ENCODE data around the gene VPS52. TPM values are rescaled to one million over a fixed set of nuclear protein-coding genes. Genes with fewer than 3 reads are reported as not detected.
A peak's percentile ranks its signal among the peaks of the same experiment; 100 is the strongest.

VPS52 gene
- total and polyA plus RNA-seq, 9 of the 15 experiments (the other 6 are each of a cell fraction or from before 2014, with no cell fraction given), result 24.4 to 103 (median 40.2) TPM

- no peak for TF ChIP-seq TCF7L2 (IDR thresholded peaks at IDR 0.05; ENCODE audit: low read depth, low read length)
- no peak for TF ChIP-seq TAL1 (IDR thresholded peaks at IDR 0.05)
- TF ChIP-seq ZNF12 (CRISPR knock-in tag; IDR thresholded peaks at IDR 0.05), result no peak
- TF ChIP-seq SPI1 (IDR thresholded peaks at IDR 0.05; ENCODE audit: borderline replicate concordance, low read depth, low read length), result no peak
- TF ChIP-seq SOX6 (IDR thresholded peaks at IDR 0.05), result no peak
- peak; percentile 32; the same call in 1 of the 2 replicates for TF ChIP-seq ZBTB7A (IDR thresholded peaks at IDR 0.05; ENCODE audit: borderline replicate concordance, control insufficient read depth, low read depth, low read length)
- no peak for TF ChIP-seq ZNF445 (CRISPR knock-in tag; IDR thresholded peaks at IDR 0.05; ENCODE audit: low read depth)
- TF ChIP-seq BCOR (IDR thresholded peaks at IDR 0.05), result no peak
- TF ChIP-seq, protein P1, sequence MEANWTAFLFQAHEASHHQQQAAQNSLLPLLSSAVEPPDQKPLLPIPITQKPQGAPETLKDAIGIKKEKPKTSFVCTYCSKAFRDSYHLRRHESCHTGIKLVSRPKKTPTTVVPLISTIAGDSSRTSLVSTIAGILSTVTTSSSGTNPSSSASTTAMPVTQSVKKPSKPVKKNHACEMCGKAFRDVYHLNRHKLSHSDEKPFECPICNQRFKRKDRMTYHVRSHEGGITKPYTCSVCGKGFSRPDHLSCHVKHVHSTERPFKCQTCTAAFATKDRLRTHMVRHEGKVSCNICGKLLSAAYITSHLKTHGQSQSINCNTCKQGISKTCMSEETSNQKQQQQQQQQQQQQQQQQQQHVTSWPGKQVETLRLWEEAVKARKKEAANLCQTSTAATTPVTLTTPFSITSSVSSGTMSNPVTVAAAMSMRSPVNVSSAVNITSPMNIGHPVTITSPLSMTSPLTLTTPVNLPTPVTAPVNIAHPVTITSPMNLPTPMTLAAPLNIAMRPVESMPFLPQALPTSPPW (CRISPR knock-in tag; IDR thresholded peaks at IDR 0.05), result 0 out of 2 replicates have a peak, but pooled peaks have one; percentile 8
- no peak for TF ChIP-seq FOXA1 (IDR thresholded peaks at IDR 0.05; ENCODE audit: borderline replicate concordance)
- TF ChIP-seq PPARD (CRISPR knock-in tag; IDR thresholded peaks at IDR 0.05), result no peak
- 0 out of 2 replicates have a peak, but pooled peaks have one; percentile 25 for TF ChIP-seq CTBP1 (IDR thresholded peaks at IDR 0.05; ENCODE audit: borderline replicate concordance)
- no peak for TF ChIP-seq PHB2 (IDR thresholded peaks at IDR 0.05; ENCODE audit: low read depth)
- TF ChIP-seq, protein P2, sequence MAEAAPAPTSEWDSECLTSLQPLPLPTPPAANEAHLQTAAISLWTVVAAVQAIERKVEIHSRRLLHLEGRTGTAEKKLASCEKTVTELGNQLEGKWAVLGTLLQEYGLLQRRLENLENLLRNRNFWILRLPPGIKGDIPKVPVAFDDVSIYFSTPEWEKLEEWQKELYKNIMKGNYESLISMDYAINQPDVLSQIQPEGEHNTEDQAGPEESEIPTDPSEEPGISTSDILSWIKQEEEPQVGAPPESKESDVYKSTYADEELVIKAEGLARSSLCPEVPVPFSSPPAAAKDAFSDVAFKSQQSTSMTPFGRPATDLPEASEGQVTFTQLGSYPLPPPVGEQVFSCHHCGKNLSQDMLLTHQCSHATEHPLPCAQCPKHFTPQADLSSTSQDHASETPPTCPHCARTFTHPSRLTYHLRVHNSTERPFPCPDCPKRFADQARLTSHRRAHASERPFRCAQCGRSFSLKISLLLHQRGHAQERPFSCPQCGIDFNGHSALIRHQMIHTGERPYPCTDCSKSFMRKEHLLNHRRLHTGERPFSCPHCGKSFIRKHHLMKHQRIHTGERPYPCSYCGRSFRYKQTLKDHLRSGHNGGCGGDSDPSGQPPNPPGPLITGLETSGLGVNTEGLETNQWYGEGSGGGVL (CRISPR knock-in tag; IDR thresholded peaks at IDR 0.05), result no peak
- TF ChIP-seq FOXK2 (conservative IDR thresholded peaks at IDR 0.05 in 1 of 2, IDR thresholded peaks at IDR 0.05 in 1 of 2; ENCODE audit: low read depth in 2 of 2), result no peak
- TF ChIP-seq ZNF592 (IDR thresholded peaks at IDR 0.05), result no peak
- no peak for TF ChIP-seq NFRKB (IDR thresholded peaks at IDR 0.05; ENCODE audit: low read depth)
- no peak for TF ChIP-seq TBL1XR1 (IDR thresholded peaks at IDR 0.05; ENCODE audit: low read length in 2 of 2)
- peak in 1 of 2 experiments; percentile 66; a peak in 2 of 4 replicates for TF ChIP-seq SIN3A (IDR thresholded peaks at IDR 0.05; ENCODE audit: borderline replicate concordance in 2 of 2, control insufficient read depth in 1 of 2, low read depth in 2 of 2, low read length in 2 of 2)
- TF ChIP-seq MAZ (CRISPR knock-in tag; conservative IDR thresholded peaks at IDR 0.05 in 1 of 2, IDR thresholded peaks at IDR 0.05 in 1 of 2), result peak; percentile 33 to 41; a peak in 1 of 4 replicates
Observed at GRCh38 chr6:33314943-33315792, 43.5 kb upstream of the VPS52 start (continued).
